DMS114 treated with DMSO at 0.1 percent for 48 hours (cell line): Measurements from ENCODE around the gene HNRNPC.
"Not testable (repeated sequence)": the region's sequence is repeated elsewhere in the genome, so short reads cannot be mapped to it uniquely, and the experiment has no call there.

ENCODE experiments used
- DNase-seq: peaks from one replicate; lab custom pipeline; 2025; ENCODE audit not compliant: unreplicated experiment; lab: John Stamatoyannopoulos, UW

Gene HNRNPC

GRCh38 chr14:21213652-21214051 lies 55.6 kb downstream of the HNRNPC start:
- no peak for DNase-seq

GRCh38 chr14:21212824-21213223 lies 56.4 kb downstream of the HNRNPC start:
- DNase-seq: not testable (repeated sequence)

DNA sequence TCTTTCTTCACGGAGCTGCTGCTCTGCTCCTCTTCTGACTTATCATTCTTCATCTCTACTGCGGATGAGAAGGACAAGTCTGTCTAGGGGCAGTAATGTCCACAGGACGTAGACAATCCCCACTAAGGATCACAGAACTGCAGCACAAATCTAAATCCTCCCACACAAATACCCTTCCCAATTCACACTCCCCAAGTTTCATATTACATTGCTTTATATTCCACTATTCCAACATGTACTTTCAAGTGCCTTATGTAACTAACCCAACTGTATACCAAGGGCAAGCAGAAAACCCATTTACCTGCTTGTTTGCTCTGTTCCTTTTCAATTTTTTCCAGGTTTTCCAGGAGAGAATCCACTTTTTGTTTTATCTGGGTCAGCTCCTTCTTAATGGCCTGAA lies 57.7 kb downstream of the HNRNPC start:
- DNase-seq: no peak

DNA sequence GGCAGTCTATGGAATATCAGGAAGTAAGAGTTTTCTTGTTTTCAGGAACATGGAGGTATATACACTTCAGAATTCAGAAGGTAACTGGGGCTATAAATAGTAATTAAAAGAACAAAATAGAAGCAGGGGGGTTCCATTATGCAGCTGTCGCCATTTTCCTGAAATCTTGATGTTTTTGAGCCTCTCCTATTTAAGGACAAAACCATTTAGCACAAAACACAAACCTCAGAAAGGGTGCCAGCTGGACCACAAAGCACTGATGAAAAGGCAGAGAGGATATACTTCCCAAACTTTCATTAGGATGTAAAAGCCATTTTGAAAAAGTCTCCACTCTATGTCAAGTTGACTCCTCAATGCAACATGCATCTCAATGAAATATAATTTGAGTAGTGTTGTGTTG lies 59.2 kb downstream of the HNRNPC start:
- DNase-seq: no peak

GRCh38 chr14:21209185-21209584 lies 60.1 kb downstream of the HNRNPC start:
- no peak for DNase-seq

DNA sequence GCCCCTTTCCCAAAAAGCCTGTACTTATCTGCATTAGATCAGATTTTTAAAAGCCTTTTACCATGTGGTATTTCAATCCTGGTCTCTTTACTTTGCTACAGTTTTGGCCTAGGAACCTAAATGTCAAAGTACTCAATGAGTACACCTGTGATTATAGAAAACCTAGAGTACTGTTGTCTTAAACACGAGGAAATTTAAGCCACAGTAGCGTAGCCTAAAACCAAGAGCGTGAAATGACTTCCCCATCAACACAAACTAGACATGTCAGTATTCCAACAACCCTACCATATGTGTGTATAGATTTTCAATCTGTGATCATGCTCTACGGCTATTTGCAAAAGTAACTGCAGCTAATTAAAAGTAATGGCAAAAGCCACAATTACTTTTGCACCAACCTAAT lies 60.7 kb downstream of the HNRNPC start:
- no peak for DNase-seq

DNA sequence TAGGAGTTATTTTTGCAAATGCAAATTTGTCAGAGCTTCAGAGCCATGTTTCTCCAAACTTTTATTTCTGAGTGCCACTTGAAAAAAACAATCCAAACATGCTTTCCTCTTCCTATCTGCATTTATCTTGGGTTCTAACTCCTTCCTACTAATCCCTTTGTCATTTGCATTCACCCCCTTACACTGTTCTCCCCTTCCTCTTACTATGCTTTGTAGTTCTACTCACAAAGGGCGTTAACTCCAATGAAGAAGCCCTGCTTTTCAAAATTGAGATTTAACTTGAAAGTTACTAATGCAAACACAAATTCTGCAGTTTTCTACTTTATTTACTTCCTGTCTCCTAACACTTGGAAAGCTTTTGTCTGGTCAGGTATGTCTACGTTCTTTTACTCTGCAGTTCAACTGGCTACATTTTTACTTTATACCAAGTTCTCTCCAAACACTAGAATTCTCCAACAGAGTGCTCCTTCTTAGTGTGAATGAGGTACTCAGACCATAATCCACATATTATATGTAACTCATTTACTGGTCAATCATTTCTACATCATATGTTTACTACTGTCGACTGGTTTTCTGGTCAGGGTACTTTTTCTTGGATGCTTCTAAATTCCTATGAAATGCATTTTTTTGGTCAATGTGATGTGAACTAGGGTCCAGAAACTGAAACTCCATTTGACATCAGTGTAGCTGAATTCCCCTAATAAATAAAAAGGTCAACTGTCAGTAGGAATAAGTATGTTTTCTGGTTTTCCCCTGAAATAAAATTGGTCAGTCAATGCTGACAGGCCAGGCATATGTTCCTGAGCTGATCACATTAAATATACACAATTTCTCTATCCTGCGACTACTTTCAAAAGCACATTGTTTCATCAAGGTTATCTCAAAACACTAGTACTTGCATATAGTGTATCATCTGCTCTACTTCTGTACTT lies 62.2 kb downstream of the HNRNPC start:
- no peak for DNase-seq

GRCh38 chr14:21205678-21206581 lies 63.3 kb downstream of the HNRNPC start:
- DNase-seq: no peak

DNA sequence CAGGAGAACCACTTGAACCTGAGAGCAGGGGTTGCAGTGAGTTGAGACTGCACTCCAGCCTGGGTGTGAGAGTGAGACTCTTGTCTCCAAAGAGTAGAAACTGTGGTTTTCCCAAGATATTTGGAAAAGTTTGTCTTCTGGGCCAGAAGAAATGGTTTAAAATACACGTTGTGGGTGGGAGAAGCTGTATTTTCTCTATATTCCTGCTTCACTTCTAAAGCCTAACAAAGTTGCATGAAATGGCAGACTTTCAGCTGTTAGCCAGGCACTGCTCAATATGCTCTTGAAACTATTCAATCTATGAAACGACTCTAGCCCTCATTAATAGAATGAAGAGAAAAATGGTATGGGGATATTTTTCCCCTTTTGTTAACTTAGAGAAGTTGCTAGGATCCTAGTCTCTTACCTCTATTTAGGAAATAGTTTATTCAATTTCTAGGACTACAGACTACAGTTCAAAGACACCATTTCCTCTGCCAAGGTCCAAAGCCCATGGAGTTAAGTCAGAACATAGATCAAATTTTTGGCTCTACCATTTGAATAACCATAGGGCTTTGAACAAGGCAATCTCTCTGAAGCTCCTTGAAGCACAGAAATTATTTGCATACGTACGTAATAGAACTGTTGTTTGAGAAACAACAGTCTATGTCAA lies 64.1 kb downstream of the HNRNPC start:
- DNase-seq: no peak

- DNase-seq: no peak
Observed at GRCh38 chr14:21204167-21205025, 64.8 kb downstream of the HNRNPC start.

DNA sequence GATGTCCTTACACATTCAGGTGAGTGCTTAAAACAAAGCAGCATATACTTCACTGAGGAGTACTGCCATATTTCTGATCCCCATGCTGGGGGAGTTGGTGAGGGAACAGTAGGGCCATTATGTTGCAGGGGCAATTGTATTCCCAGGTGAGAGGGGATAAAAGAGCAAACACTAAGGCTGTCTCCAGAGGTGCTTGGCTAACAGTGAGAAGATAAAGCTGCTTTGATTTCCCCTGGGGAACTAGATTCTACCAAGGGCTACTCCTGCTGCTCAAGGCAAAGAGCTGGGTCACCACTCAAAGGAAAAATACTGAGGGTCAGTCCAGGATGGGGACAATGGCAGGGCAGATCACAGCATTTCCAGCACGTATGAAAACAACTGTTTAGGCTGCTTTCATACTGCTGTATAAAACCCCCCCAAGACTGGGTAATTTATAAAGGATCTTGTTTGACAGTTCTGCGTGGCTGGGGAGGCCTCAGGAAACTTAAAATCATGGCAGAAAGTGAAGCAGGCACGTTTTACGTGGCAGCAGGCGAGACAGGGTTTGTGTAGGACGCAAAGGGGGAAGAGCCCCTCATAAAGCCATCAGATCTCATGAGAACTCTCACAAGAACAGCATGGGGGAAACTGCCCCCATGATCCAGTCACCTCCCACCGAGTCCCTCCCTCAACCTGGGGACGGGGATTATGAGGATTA lies 65.6 kb downstream of the HNRNPC start:
- no peak for DNase-seq

- DNase-seq: no peak
Observed at GRCh38 chr14:21202463-21203358, 66.5 kb downstream of the HNRNPC start.

GRCh38 chr14:21201732-21202462 lies 67.3 kb downstream of the HNRNPC start:
- DNase-seq: no peak

GRCh38 chr14:21200752-21201461 lies 68.3 kb downstream of the HNRNPC start:
- DNase-seq: no peak

DNA sequence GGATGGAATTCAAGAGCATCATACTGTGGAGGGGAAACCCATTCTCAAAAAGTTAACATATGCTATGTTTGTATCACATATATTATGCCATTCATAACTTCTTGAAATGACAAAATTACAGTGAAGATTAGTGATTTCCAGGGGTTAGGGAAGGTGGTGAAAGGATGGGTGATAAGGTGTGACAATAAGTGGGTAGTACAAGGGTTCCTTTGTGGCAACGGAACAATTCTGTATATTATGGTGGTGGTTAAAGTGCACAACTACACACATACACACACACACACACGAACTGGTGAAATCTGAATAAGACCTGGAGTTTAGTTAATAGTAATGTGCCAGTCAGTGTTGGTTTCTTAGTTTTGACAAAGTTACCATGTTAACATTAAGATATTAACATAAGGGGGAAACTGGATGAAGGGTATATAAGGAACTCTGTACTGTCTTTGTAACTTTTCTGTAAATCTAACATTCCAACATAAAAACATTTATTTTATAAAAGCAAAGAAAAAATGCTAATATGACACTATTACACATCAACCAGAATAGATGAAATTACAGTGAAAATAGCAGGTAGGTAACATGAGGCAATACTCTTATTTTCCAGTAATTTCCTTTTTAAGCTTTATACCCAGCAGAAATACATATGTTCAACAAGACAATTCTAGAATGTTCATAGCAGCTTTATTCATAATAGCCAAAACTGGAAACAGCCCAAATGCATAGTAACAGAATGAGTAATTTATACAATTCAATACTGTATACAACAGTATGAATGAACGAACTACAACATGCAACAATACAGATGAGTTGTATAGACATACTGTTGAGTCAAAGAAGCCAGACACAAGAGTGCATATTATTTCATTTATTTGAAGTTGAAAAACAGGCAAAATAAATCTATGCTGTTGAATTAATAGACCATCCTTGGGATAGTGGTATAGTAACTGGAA lies 69.4 kb downstream of the HNRNPC start:
- DNase-seq: no peak

- DNase-seq: no peak
Observed at GRCh38 chr14:21197418-21198205, 71.6 kb downstream of the HNRNPC start.
